RCC 7860 (cell line): ENCODE measurements around the gene CUBN.

ENCODE experiments used
- DNase-seq: peaks from one replicate; pipeline ENCODE4 v3.0.0-alpha.2; 2015; ENCODE audit warnings: low spot score
- FAIRE-seq: peaks from 2 replicates; lab custom pipeline; 2012; peaks lifted over from hg19 to GRCh38; lab: Jason Lieb, UNC

The CUBN gene

DNA sequence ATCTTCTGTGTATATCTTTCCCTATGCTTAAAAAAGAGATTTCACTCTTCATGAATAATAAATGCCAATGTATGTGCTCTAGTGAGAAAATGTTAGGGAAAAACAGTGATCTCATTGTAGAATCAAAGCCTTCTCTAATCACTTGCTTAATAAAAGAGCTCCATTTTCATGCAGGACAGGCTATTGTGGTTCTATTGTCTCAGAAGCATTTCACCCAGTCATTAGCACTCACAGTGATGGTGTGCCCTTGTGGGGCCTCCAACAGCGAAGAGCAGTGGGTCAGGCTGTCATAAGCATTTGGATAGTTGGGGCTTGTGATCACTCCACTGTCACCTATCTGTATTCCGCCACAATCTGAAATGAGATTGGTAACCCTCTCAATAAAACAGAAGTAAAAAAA lies 228.5 kb downstream of the CUBN start:
- FAIRE-seq (no peak), DNase-seq (no peak)

DNA sequence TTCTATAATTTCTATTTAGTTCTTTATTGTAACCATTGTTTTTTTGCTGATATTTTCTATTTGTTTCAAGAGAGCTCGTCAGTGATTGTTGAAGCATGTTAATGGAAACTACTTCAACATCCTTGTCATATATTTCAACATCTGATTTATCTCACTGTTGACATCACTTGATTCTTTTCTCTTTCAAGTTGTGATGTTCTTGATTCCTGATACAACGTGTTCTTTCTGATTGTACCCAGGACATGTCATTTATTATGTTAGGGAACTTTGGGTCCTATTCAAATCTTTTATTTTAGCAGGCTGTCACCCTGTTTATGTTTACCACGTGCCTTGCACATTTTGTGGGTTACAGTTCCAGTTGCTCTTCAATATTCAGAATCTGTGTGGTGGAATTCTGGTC lies 232.6 kb downstream of the CUBN start:
- FAIRE-seq (no peak), DNase-seq (no peak)

- no peak for FAIRE-seq
- DNase-seq = no peak
These were observed 234.8 kb downstream of the CUBN start for GRCh38 chr10:16894821-16895220.

- no peak for DNase-seq
- FAIRE-seq = no peak
These were observed 235.9 kb downstream of the CUBN start for GRCh38 chr10:16893664-16894063.

- FAIRE-seq = peak; percentile 96
- DNase-seq = peak; percentile 94
These were observed 238.0 kb downstream of the CUBN start for GRCh38 chr10:16891375-16892313.

DNA sequence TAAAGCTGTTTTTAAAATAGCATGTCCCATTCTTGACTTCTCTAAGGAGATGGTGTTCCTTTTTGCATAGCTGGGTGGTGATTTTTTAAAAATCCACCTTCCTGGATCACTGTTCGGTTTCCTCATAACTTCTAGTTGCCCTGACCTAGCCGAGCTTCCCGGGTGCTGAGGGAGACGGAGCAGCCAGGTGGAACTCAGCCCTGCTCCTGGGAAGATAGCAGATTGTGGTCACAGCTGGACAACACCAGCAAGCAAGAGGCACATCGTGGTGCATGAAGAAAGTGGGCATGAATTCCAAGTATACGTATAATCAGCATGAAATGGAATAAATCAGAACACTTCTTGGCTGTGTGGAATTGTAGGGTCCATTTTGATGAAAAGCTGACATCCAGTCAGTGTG lies 238.9 kb downstream of the CUBN start:
- peak; percentile 87 for FAIRE-seq
- peak; percentile 48 for DNase-seq

DNA sequence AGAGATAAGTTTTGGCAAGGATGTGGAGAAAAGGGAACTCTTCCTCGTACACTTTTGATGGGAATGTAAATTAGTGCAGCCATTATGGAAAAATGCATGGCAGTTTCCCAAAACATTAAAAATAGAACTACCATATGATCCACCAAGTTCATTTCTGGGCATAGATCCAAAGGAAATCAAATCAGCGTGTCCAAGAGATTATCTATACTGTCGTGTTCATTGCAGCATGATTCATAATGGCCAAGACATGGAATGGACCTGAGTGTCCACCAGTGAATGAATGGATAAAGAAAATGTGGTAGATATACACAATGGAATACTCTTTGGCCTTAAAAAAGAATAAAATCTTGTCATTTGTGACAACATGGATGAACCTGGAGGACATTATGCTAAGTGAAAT lies 242.0 kb downstream of the CUBN start:
- FAIRE-seq (peak; percentile 84), DNase-seq (peak; percentile 57)

DNA sequence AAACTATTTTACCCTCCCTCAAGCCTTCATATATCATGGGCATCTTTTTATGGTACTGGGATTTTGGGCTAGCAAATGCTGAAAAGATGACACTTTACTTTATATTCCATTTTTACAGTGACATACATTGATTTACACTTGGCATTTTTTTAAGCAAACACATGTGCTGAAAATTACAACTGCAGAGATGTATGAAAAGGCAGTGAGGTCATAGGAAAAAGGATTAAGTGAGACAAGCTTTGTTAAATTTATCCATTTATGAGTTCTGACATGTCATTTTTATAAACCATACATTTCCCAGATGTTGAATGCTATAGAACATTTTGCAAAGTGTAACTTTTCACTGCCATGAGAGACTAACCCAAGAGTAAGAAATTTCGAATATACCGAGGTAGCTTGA lies 243.6 kb downstream of the CUBN start:
- DNase-seq (no peak), FAIRE-seq (no peak)

DNA sequence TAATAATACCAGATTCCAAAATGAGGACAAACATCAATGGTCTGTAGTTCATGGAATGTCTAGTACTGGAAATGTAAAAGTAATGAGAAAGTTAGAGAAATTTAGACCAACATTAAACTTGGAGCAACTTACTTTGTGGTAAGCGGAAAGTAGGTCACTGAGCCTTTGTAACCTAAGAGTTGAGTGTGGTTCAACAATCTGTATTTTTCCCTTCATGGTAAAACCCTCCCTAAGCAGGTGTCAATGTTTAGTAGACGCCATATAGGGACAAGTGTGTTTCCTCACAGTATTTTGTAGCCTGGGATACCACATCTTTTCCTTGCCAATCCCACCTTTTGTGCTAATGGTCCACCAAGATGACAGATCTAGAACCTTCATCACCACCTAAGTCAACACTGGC lies 245.1 kb downstream of the CUBN start:
- FAIRE-seq (no peak), DNase-seq (no peak)

DNA sequence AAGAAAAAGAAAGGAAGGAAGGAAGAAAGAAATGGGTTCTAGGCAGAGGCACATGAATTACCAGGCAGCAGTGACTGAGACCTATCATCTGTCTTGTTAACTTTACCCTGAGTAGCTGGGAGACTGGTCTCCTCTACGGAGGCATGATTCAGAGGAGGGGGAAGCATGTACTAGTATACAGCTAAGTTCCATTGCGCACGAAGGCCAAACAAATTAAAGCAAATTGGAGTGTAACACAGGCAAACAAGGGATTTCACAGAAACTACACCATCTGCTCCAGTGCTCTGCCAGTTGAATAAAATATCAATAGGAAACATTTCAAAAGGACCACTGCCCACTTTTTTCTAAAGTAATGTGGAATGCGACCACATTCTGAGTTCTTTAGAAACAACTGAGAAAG lies 246.5 kb downstream of the CUBN start:
- DNase-seq (no peak), FAIRE-seq (no peak)

- DNase-seq (no peak), FAIRE-seq (no peak)
These were observed 259.3 kb downstream of the CUBN start for GRCh38 chr10:16870331-16870730.

GRCh38 chr10:16867990-16868389 lies 261.6 kb downstream of the CUBN start:
- DNase-seq (no peak), FAIRE-seq (no peak)

- DNase-seq (peak; percentile 22), FAIRE-seq (peak; percentile 66)
These were observed 262.1 kb downstream of the CUBN start for GRCh38 chr10:16867556-16867955.

DNA sequence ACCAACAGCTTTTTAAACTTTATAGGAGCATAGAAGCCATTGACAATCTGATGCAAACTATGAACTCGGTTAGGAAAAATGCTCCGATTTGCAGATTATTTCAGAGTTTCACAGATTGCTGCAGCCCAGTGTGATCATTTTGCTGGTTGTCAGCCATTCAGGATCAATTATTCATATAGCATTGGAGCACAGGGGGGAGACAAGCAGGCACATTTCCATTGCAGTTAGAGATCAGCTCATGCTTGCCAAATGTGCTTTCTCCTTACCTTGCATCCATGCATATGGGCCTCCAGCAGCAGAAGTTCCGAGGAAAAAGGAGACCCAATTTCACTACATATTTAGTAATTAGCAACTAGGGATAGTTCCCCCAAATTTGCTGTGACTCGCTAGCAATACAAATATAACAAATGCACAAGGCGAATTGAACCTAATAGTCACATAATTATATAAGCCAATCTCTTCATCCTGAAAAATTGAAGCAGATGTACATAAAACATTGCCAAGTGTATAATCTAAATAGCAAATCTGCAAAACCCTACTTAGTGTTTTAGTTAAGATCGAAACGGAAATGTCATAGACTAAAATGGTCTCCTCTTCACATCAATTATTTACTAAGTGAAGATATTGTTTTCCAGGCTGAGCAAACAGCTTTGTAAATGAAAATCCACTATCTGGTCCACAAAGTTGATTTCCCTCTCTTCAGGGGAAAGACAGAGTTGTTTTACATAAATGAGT lies 262.9 kb downstream of the CUBN start:
- no peak for FAIRE-seq
- DNase-seq = no peak

DNA sequence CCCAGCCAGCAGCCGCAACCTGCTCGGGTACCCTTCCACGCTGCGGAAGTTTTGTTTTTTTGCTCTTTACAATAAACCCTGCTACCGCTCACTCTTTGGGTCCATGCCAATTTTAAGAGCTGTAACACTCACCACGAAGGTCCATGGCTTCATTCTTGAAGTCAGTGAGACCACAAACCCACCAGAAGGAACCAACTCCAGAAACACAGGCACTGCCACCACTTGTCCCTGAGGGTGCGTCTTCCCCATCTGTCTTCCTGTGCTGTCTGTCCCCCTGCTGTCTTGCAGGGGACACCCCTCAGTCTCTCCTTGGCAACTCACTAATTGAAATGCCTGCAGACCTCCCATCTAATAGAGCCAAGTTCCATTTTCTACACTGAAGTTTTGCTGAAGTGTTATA lies 263.8 kb downstream of the CUBN start:
- FAIRE-seq = no peak
- no peak for DNase-seq

GRCh38 chr10:16863766-16864165 lies 265.8 kb downstream of the CUBN start:
- DNase-seq (no peak), FAIRE-seq (no peak)

- DNase-seq (no peak), FAIRE-seq (no peak)
These were observed 272.2 kb downstream of the CUBN start for GRCh38 chr10:16857419-16857818.

GRCh38 chr10:16856567-16856966 lies 273.0 kb downstream of the CUBN start:
- FAIRE-seq (no peak), DNase-seq (no peak)

GRCh38 chr10:16856092-16856491 lies 273.5 kb downstream of the CUBN start:
- DNase-seq = no peak
- no peak for FAIRE-seq

DNA sequence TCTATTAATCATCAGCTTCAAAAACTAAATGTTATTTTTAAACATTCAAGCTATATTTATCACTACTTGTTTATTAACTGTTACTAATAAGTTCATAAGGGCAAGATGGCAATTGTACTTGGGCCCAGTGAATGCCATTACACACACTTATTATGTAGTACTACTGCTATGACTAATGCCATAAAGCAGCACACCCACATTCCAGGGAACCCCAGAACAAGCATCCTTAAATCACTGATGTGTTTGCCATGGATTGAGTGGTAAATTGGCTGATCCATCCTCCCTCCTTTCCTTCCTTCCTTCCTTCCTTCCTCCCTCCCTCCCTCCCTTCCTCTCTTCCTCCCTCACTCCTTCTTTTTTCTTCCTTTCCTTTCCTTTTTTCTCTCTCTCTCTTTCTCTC lies 275.0 kb downstream of the CUBN start:
- DNase-seq (peak; percentile 27), FAIRE-seq (no peak)

- no peak for FAIRE-seq
These were observed 275.8 kb downstream of the CUBN start for GRCh38 chr10:16853809-16854208.

DNA sequence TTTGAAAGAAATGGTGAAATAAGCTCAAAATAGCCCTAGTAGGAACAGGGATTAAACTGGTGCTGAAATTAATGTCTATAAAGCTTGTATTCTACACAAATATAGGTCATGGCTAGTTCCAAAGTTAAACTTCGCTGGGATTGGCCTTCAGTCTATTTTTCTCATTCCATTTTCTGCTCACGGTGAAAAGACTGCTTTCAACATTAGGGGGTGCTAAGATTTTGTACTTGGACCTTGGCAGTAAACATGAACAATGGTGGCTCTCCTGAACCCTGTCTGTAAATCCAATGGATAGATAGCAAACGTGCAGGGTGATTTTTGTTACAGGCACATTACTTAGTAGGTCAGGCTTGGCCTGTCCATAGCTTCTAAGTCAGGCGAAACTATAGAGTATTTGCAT lies 276.4 kb downstream of the CUBN start:
- peak; percentile 55 for DNase-seq
- peak; percentile 21 for FAIRE-seq

More at GRCh38 chr10:16853809-16854208, 275.8 kb downstream of the CUBN start:
- DNase-seq = no peak
